Large intestine (tissue), 3 donors: Measurements from ENCODE around the gene MCTP2. TPM values are rescaled to one million over a fixed set of nuclear protein-coding genes. Genes with fewer than 3 reads are reported as not detected.

Source experiments
- DNase-seq, 2 donors: peaks; one replicate each; pipeline versions ENCODE4 v3.0.0 to v3.0.0-alpha.2; 2013
- H3K27ac ChIP-seq: one replicate; pipeline ENCODE4 v1.5.1; 2013; ENCODE audit warnings: low read length
- H3K27me3 ChIP-seq: 2 replicates; pipeline ENCODE4 v1.6.1; 2013; ENCODE audit warnings: low read length; ENCODE audit not compliant: control insufficient read depth, insufficient read depth
- H3K36me3 ChIP-seq: 2 replicates; pipeline ENCODE4 v1.6.1; 2013; ENCODE audit warnings: low read length; ENCODE audit not compliant: control insufficient read depth, insufficient read depth
- H3K4me1 ChIP-seq: one replicate; pipeline ENCODE4 v1.6.1; 2013; ENCODE audit warnings: low read length; ENCODE audit not compliant: control insufficient read depth, insufficient read depth
- H3K4me3 ChIP-seq: one replicate; pipeline ENCODE4 v1.5.1; 2013; ENCODE audit warnings: low read length
- H3K9me3 ChIP-seq: one replicate; pipeline ENCODE4 v1.6.1; 2013; ENCODE audit warnings: mild to moderate bottlenecking, low read depth, low read length, moderate library complexity; ENCODE audit not compliant: control insufficient read depth
- WGBS: methylation state at CpG from one replicate; pipeline ENCODE4 v1.1.5; 2013; ENCODE audit warnings: low lambda C conversion rate; ENCODE audit not compliant: insufficient coverage; 5-methylcytosine and 5-hydroxymethylcytosine counted together
- polyA plus RNA-seq: library from polyadenylated mRNA; unstranded; fragments of 120-200 nt; gene quantifications from one replicate; pipeline ENCODE4 v1.2.1, GENCODE V29; 2013

MCTP2 gene
- polyA plus RNA-seq, 1 donor, result 18.7 TPM

DNA sequence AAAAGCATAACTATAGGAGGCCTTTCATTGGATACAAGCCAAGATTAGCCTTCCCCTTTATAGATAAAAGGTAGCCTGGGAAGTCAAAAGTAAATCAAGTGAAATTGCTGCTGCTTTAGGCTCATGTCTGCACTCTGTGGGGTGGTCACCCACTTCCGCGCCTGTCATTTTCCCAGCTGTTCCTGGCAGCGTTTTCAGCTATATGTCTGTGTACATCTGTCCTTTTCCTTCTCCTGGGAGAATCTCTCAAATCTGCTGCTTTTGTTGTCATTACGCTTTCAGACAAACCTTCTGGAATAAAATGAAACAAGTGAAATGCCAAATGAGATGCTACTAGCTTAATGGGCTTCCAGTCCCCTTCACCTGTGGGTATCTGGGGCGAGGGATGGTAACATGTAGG is 211.8 kb downstream of the MCTP2 start:
- Histone ChIP-seq H3K27me3 (no peaks in the 10 kb centered on the region), H3K36me3 (no peaks in the 10 kb centered on the region), H3K27ac (no peak overlapping the region), H3K4me3 (no peak overlapping the region), H3K9me3 (no peaks in the 10 kb centered on the region), H3K4me1 (no peaks in the 10 kb centered on the region)
- DNase-seq, result no peak
- 83% methylated on average over 1 of the region's 5 CpGs for WGBS

GRCh38 chr15:94445566-94446160 is 214.3 kb downstream of the MCTP2 start:
- Histone ChIP-seq H3K27ac (no peak overlapping the region), H3K9me3 (no peaks in the 10 kb centered on the region), H3K36me3 (no peaks in the 10 kb centered on the region), H3K4me1 (no peaks in the 10 kb centered on the region), H3K4me3 (no peak overlapping the region), H3K27me3 (no peaks in the 10 kb centered on the region)
- WGBS, result no CpG with 5 or more reads among the region's 7 CpGs
- peak; percentile 2 to 5 for DNase-seq

GRCh38 chr15:94446441-94446840 is 215.1 kb downstream of the MCTP2 start:
- Histone ChIP-seq H3K9me3 (no peaks in the 10 kb centered on the region), H3K27me3 (no peaks in the 10 kb centered on the region), H3K36me3 (no peaks in the 10 kb centered on the region), H3K27ac (no peak overlapping the region), H3K4me3 (no peak overlapping the region), H3K4me1 (no peaks in the 10 kb centered on the region)
- no peak for DNase-seq

- Histone ChIP-seq H3K27ac (no peak overlapping the region), H3K4me3 (no peak overlapping the region), H3K9me3 (no peaks in the 10 kb centered on the region), H3K4me1 (no peaks in the 10 kb centered on the region), H3K36me3 (no peaks in the 10 kb centered on the region), H3K27me3 (no peaks in the 10 kb centered on the region)
- WGBS, result 40% methylated on average over 1 of the region's 1 CpG
- DNase-seq, result no peak
Observed at GRCh38 chr15:94451466-94451865, 220.1 kb downstream of the MCTP2 start.

DNA sequence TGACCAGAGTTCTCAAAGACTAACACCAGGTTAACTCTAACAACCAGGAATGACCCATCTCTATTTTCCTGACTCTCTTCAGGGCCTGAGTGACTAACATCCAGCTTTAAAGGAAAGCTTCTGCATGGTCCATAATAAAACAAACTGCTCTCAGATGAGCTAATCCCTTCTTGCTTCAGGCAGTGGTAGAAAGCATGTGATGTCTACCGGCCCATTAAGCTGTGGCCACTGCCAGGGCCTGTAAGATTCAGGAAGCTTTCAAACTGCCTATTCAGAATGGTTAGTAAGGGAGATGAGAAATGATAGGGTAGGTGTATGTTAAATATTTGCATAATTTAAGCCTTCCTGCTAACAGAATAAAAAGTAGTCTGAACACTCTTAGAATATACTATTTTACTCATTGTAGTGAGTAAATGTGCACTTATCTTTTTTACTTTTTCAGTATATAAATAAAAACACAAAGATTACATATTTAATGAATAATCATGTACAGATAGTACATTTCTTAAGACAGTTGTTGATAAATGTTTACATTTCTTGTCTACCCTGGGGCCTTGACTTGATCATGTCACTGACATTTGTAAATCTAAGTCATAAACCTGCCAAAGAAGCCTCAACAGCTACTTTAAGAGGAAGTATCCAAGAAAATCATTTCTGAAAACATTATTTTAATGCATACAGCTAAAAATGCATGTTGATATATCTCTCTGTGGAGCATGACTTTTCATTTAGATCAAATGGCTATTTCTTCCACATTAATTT is 222.0 kb downstream of the MCTP2 start:
- H3K9me3 ChIP-seq, result no peaks in the 10 kb centered on the region
- no peaks in the 10 kb centered on the region for H3K27me3 ChIP-seq
- DNase-seq, result no peak
- H3K36me3 ChIP-seq, result peaks cover 2% of the 10 kb centered on the region
- H3K4me1 ChIP-seq, result no peaks in the 10 kb centered on the region
- no CpG with 5 or more reads among the region's 1 CpG for whole genome bisulfite sequencing
- no peak overlapping the region for H3K27ac ChIP-seq
- no peak overlapping the region for H3K4me3 ChIP-seq

GRCh38 chr15:94455297-94455696 is 223.9 kb downstream of the MCTP2 start:
- Histone ChIP-seq H3K27me3 (no peaks in the 10 kb centered on the region), H3K36me3 (peaks cover 2% of the 10 kb centered on the region), H3K4me1 (no peaks in the 10 kb centered on the region), H3K4me3 (no peak overlapping the region), H3K27ac (no peak overlapping the region), H3K9me3 (no peaks in the 10 kb centered on the region)
- WGBS, result no CpG with 5 or more reads among the region's 9 CpGs
- no peak for DNase-seq

- H3K4me3 ChIP-seq, result no peak overlapping the region
- 89% methylated on average over 4 of the region's 5 CpGs for WGBS
- H3K27me3 ChIP-seq, result no peaks in the 10 kb centered on the region
Observed at GRCh38 chr15:94456226-94456625, 224.9 kb downstream of the MCTP2 start.

DNA sequence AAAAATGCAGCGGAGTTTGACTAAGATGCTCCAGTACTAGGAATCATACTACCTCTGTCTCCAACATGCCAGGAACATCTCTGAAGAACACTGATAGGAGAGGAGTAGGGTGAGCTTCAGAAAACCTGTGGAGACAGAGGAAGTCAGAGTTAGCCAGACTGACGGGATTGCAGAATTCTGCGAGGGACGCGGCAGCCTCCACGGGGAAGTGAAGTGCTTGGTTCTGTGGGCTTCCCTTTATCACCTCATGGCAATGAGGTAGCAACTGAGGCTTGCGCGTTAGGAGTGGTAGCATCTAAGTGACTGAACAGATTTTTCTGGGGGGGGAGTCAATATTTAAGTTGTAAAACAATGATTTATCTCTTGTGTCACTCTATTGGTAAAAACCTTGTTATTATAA is 226.3 kb downstream of the MCTP2 start:
- H3K27me3 ChIP-seq, result no peaks in the 10 kb centered on the region
- no peaks in the 10 kb centered on the region for H3K9me3 ChIP-seq
- no peaks in the 10 kb centered on the region for H3K4me1 ChIP-seq
- no CpG with 5 or more reads among the region's 8 CpGs for WGBS
- H3K27ac ChIP-seq, result no peak overlapping the region
- peaks cover 2% of the 10 kb centered on the region for H3K36me3 ChIP-seq
- no peak overlapping the region for H3K4me3 ChIP-seq
- DNase-seq, result no peak

More at GRCh38 chr15:94456226-94456625, 224.9 kb downstream of the MCTP2 start:
- Histone ChIP-seq H3K27ac (no peak overlapping the region), H3K4me1 (no peaks in the 10 kb centered on the region), H3K9me3 (no peaks in the 10 kb centered on the region), H3K36me3 (peaks cover 2% of the 10 kb centered on the region)
- DNase-seq, result no peak

- Histone ChIP-seq H3K4me1 (no peaks in the 10 kb centered on the region), H3K9me3 (no peaks in the 10 kb centered on the region), H3K27me3 (no peaks in the 10 kb centered on the region), H3K36me3 (peaks cover 2% of the 10 kb centered on the region), H3K4me3 (no peak overlapping the region), H3K27ac (no peak overlapping the region)
- no peak for DNase-seq
- WGBS, result no CpG with 5 or more reads among the region's 1 CpG
Observed at GRCh38 chr15:94460624-94461023, 229.3 kb downstream of the MCTP2 start.

GRCh38 chr15:94467034-94467433 is 235.7 kb downstream of the MCTP2 start:
- Histone ChIP-seq H3K27me3 (no peaks in the 10 kb centered on the region), H3K36me3 (no peaks in the 10 kb centered on the region), H3K4me1 (no peaks in the 10 kb centered on the region), H3K27ac (no peak overlapping the region), H3K4me3 (no peak overlapping the region), H3K9me3 (no peaks in the 10 kb centered on the region)
- WGBS, result no CpG with 5 or more reads among the region's 1 CpG
- peak in 1 of 2 donors; percentile 21 for DNase-seq

DNA sequence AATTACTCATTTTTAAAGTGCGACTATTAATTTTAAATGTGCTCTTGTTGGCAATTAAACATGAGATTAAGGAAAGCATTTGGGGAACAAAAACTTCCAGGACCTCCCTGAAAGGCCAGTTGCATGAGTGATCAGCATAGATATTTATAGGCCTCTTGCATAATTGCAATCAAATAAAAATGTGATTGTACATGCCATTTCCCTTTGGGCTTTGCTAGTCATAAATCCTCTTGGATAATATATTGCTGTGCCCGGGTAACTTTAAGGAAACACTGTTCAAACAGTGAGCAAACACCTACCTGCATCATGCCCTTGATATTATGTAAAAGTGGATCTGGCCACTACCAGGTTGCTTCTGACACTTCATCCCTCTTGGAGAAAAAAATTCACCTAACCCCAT is 239.1 kb downstream of the MCTP2 start:
- no peak for DNase-seq
- Histone ChIP-seq H3K4me1 (no peaks in the 10 kb centered on the region), H3K27ac (no peak overlapping the region), H3K36me3 (no peaks in the 10 kb centered on the region), H3K27me3 (no peaks in the 10 kb centered on the region), H3K9me3 (no peaks in the 10 kb centered on the region), H3K4me3 (no peak overlapping the region)
- WGBS, result no CpG with 5 or more reads among the region's 2 CpGs
